HG02852 (cell line): ENCODE data around the gene CSH1.
"Not testable (repeated sequence)": the region's sequence is repeated elsewhere in the genome, so short reads cannot be mapped to it uniquely, and the experiment has no call there.

Experiments
- ATAC-seq: cut with Tn5 transposase; IDR thresholded peaks from one replicate; pipeline ENCODE4 v1.9.1; 2021; ENCODE audit warnings: mild to moderate bottlenecking, moderate library complexity; ENCODE audit not compliant: unreplicated experiment

The CSH1 gene

GRCh38 chr17:63907161-63907778, 10.9 kb upstream of the CSH1 start:
- ATAC-seq, result not testable (repeated sequence)

- ATAC-seq, result not testable (repeated sequence)
Observed at GRCh38 chr17:63904796-63905195, 8.4 kb upstream of the CSH1 start.

GRCh38 chr17:63903787-63904201, 7.4 kb upstream of the CSH1 start:
- not testable (repeated sequence) for ATAC-seq

GRCh38 chr17:63901971-63902370, 5.6 kb upstream of the CSH1 start:
- not testable (repeated sequence) for ATAC-seq

GRCh38 chr17:63898899-63899798, 2.8 kb upstream of the CSH1 start:
- ATAC-seq, result not testable (repeated sequence)

- ATAC-seq, result not testable (repeated sequence)
Observed at GRCh38 chr17:63894821-63895220, 1.6 kb downstream of the CSH1 start.

GRCh38 chr17:63894021-63894420, 2.4 kb downstream of the CSH1 start:
- not testable (repeated sequence) for ATAC-seq

- ATAC-seq, result not testable (repeated sequence)
Observed at GRCh38 chr17:63892316-63893037, 3.9 kb downstream of the CSH1 start.

GRCh38 chr17:63889026-63889848, 7.1 kb downstream of the CSH1 start:
- ATAC-seq, result not testable (repeated sequence)

GRCh38 chr17:63885119-63885518, 11.3 kb downstream of the CSH1 start:
- ATAC-seq, result not testable (repeated sequence)

- ATAC-seq, result not testable (repeated sequence)
Observed at GRCh38 chr17:63882626-63883126, 13.7 kb downstream of the CSH1 start.

- ATAC-seq, result no peak
Observed at GRCh38 chr17:63881935-63882601, 14.3 kb downstream of the CSH1 start, which contains the start of gene GH2. Gene GH2 (minus strand): TSS chr17:63881944. CDS start chr17:63881801, 143 bp downstream.

GRCh38 chr17:63881337-63881736, 15.0 kb downstream of the CSH1 start:
- ATAC-seq, result not testable (repeated sequence)

GRCh38 chr17:63880706-63881105, 15.7 kb downstream of the CSH1 start:
- no peak for ATAC-seq

- not testable (repeated sequence) for ATAC-seq
Observed at GRCh38 chr17:63878413-63878812, 18.0 kb downstream of the CSH1 start.

GRCh38 chr17:63874693-63875092, 21.7 kb downstream of the CSH1 start:
- not testable (repeated sequence) for ATAC-seq

GRCh38 chr17:63874061-63874626, 22.2 kb downstream of the CSH1 start:
- not testable (repeated sequence) for ATAC-seq

- not testable (repeated sequence) for ATAC-seq
Observed at GRCh38 chr17:63873577-63873976, 22.8 kb downstream of the CSH1 start, which contains the start of gene CSH2. Gene CSH2 (minus strand): TSS chr17:63873677. CDS start chr17:63873614, 63 bp downstream.
